HepG2 (cell line): Measurements from ENCODE around the gene MRPL42. TPM values are rescaled to one million over a fixed set of nuclear protein-coding genes. Genes with fewer than 3 reads are reported as not detected.

Experiments
- ASH2L ChIP-seq: fragments of 300-600, 200-600 bp; sonication (generic); IDR thresholded peaks from 2 replicates; pipeline ENCODE4 v1.7.0; 2017; ENCODE audit warnings: low read depth, mild to moderate bottlenecking, moderate library complexity, mixed read lengths, low read length; ENCODE audit not compliant: insufficient read length
- BORCS8-MEF2B ChIP-seq: sonication (generic); formaldehyde crosslinking; IDR thresholded peaks from 2 replicates; pipeline ENCODE4 v1.8.0; 2022; ENCODE audit warnings: mild to moderate bottlenecking, missing genetic modification reagents
- BRF2 ChIP-seq: sonication (generic); formaldehyde crosslinking; IDR thresholded peaks from 2 replicates; pipeline ENCODE4 v1.8.1; 2022; ENCODE audit warnings: mild to moderate bottlenecking, missing genetic modification reagents
- E2F1 ChIP-seq: sonication (generic); formaldehyde crosslinking; IDR thresholded peaks from 2 replicates; pipeline ENCODE4 v1.5.0; 2020; ENCODE audit warnings: missing genetic modification reagents
- EED ChIP-seq: sonication (generic); formaldehyde crosslinking; IDR thresholded peaks from 2 replicates; pipeline ENCODE4 v1.5.0; 2020; ENCODE audit warnings: mild to moderate bottlenecking, missing genetic modification reagents
- EP300 ChIP-seq, 3 experiments: sonication (generic) in 1 of 3; formaldehyde crosslinking in 1 of 3; IDR thresholded peaks; 2 replicates each; pipeline versions ENCODE4 v1.5.1 to v1.6.1; 2011 to 2020; ENCODE audit warnings: low read depth in 2 of 3, low read length in 2 of 3, borderline replicate concordance in 1 of 3, improper control_type of control experiment in 1 of 3, mild to moderate bottlenecking in 1 of 3, missing genetic modification reagents in 1 of 3, moderate library complexity in 1 of 3
- ETV6 ChIP-seq: sonication (generic); formaldehyde crosslinking; conservative IDR thresholded peaks from 2 replicates; pipeline ENCODE4 v1.4.0; 2020; ENCODE audit warnings: missing genetic modification reagents
- GATAD1 ChIP-seq: IDR thresholded peaks from 2 replicates; pipeline ENCODE4 v1.6.1; 2016; ENCODE audit warnings: missing genetic modification reagents, missing compliant biosample characterization
- HHEX ChIP-seq: IDR thresholded peaks from 2 replicates; pipeline ENCODE4 v1.6.1; 2016; ENCODE audit warnings: control low read depth
- POGZ ChIP-seq: sonication (generic); formaldehyde crosslinking; IDR thresholded peaks from 2 replicates; pipeline ENCODE4 v1.4.0; 2020; ENCODE audit warnings: mild to moderate bottlenecking, missing genetic modification reagents
- RAD51 ChIP-seq: fragments of 450-650 bp; IDR thresholded peaks from 2 replicates; pipeline ENCODE4 v1.6.1; 2016; ENCODE audit warnings: borderline replicate concordance
- SKI ChIP-seq: fragments of 450-650 bp; IDR thresholded peaks from one replicate; pipeline ENCODE4 v1.6.1; 2018; ENCODE audit warnings: mild to moderate bottlenecking; ENCODE audit not compliant: partially characterized antibody
- SMC3 ChIP-seq: IDR thresholded peaks from 2 replicates; pipeline ENCODE4 v1.6.1; 2011; ENCODE audit warnings: low read length, improper control_type of control experiment
- SOX6 ChIP-seq, 2 experiments: fragments of 450-650 bp in 1 of 2; sonication (generic) in 1 of 2; formaldehyde crosslinking in 1 of 2; IDR thresholded peaks; 2 replicates each; pipeline versions ENCODE4 v1.4.0 to v1.6.1; 2017 to 2020; ENCODE audit warnings: antibody characterized with exemption in 1 of 2, mild to moderate bottlenecking in 1 of 2, missing genetic modification reagents in 1 of 2
- SRF ChIP-seq: IDR thresholded peaks from 2 replicates; pipeline ENCODE4 v1.6.1; 2011; ENCODE audit warnings: mild to moderate bottlenecking, low read depth, low read length, moderate library complexity
- TFAP4 ChIP-seq: sonication (generic); IDR thresholded peaks from 2 replicates; pipeline ENCODE4 v1.6.1; 2016; ENCODE audit warnings: low read depth, borderline replicate concordance
- ZNF281 ChIP-seq: sonication (generic); formaldehyde crosslinking; IDR thresholded peaks from 2 replicates; pipeline ENCODE4 v1.4.0; 2020; ENCODE audit warnings: missing genetic modification reagents, borderline replicate concordance
- ZNF431 ChIP-seq: sonication (generic); formaldehyde crosslinking; IDR thresholded peaks from 2 replicates; pipeline ENCODE4 v1.9.0; 2022; ENCODE audit warnings: missing genetic modification reagents, low read depth, mild to moderate bottlenecking, borderline replicate concordance
- ZNF496 ChIP-seq: sonication (generic); formaldehyde crosslinking; IDR thresholded peaks from 2 replicates; pipeline ENCODE4 v1.8.1; 2023; ENCODE audit warnings: mild to moderate bottlenecking, moderate library complexity, missing genetic modification reagents; ENCODE audit not compliant: insufficient replicate concordance
- ZNF747 ChIP-seq: sonication (generic); formaldehyde crosslinking; IDR thresholded peaks from 2 replicates; pipeline ENCODE4 v1.8.1; 2023; ENCODE audit warnings: missing genetic modification reagents, mild to moderate bottlenecking, borderline replicate concordance
- ZNF781 ChIP-seq: sonication (generic); formaldehyde crosslinking; IDR thresholded peaks from 2 replicates; pipeline ENCODE4 v1.5.1; 2020; ENCODE audit warnings: borderline replicate concordance, mild to moderate bottlenecking, missing genetic modification reagents; ENCODE audit errors: not compliant biosample characterization
- ZNF839 ChIP-seq: sonication (generic); formaldehyde crosslinking; IDR thresholded peaks from 2 replicates; pipeline ENCODE4 v1.4.0; 2020; ENCODE audit warnings: missing genetic modification reagents, mild to moderate bottlenecking, borderline replicate concordance
- ZNF879 ChIP-seq: sonication (generic); formaldehyde crosslinking; IDR thresholded peaks from 2 replicates; pipeline ENCODE4 v1.8.1; 2023; ENCODE audit warnings: missing genetic modification reagents
- ZNF883 ChIP-seq: sonication (generic); formaldehyde crosslinking; IDR thresholded peaks from 2 replicates; pipeline ENCODE4 v1.5.1; 2020; ENCODE audit warnings: mild to moderate bottlenecking, missing genetic modification reagents; ENCODE audit errors: not compliant biosample characterization
- polyA plus RNA-seq, 8 experiments: library from polyadenylated mRNA; depleted of rRNA in 3 of 8; stranded (reverse) in 7 of 8; unstranded in 1 of 8; fragments of >200 nt; fragmentation: Illumina TruSeq in 4 of 8; extraction: Trizol in 4 of 8; gene quantifications; 2 replicates each; pipeline versions ENCODE4 v1.2.1 to v1.2.3, GENCODE V29; 2011 to 2016; ENCODE audit warnings: low read depth in 4 of 8, missing spikeins in 1 of 8, mixed read lengths in 1 of 8; ENCODE audit not compliant: insufficient read depth in 1 of 8
- total RNA-seq, 5 experiments: library from RNA; depleted of rRNA; stranded (reverse); fragments of >200 nt; fragmentation: Illumina TruSeq; extraction: Trizol; gene quantifications; 2 replicates each; pipeline ENCODE4 v1.2.3, GENCODE V29; 2016; ENCODE audit warnings: low read depth in 1 of 5

MRPL42 gene
- total and polyA plus RNA-seq, 2 of the 13 experiments (the other 11 are each of a cell fraction or from before 2014, with no cell fraction given), result 93.3 to 148 TPM

- TF ChIP-seq SKI (no peak), POGZ (peak; percentile 86), E2F1 (peak; percentile 85), ZNF281 (CRISPR knock-in tag) (no peak; the same call in 1 of the 2 replicates), ZNF839 (CRISPR knock-in tag) (no peak), ZNF879 (CRISPR knock-in tag) (no peak), ETV6 (peak; percentile 62; the same call in 1 of the 2 replicates), ZNF883 (CRISPR knock-in tag) (peak; percentile 90), GATAD1 (CRISPR knock-in tag) (peak; percentile 85), BRF2 (CRISPR knock-in tag) (no peak), BORCS8-MEF2B (peak; percentile 87), TFAP4 (no peak), EED (CRISPR knock-in tag) (no peak), SRF (0 out of 2 replicates have a peak, but pooled peaks have one; percentile 25), SOX6 (IDR thresholded peaks at IDR 0.05) (no peak), SOX6 (CRISPR knock-in tag; IDR thresholded peaks at IDR 0.05) (peak; percentile 69), HHEX (CRISPR knock-in tag) (no peak), SMC3 (no peak), ZNF747 (CRISPR knock-in tag) (no peak), ZNF496 (no peak), RAD51 (no peak), ZNF781 (CRISPR knock-in tag) (peak; percentile 95), ASH2L (peak; percentile 95), ZNF431 (CRISPR knock-in tag) (no peak), EP300 (IDR thresholded peaks at IDR 0.05; ENCODE audit: low read depth in 2 of 2, low read length in 2 of 2) (no peak), EP300 (CRISPR knock-in tag; IDR thresholded peaks at IDR 0.05; ENCODE audit: borderline replicate concordance) (0 out of 2 replicates have a peak, but pooled peaks have one; percentile 18)
Measured at GRCh38 chr12:93467351-93468007, at the start of gene MRPL42 (continued).
